T-helper 1 cell treated with Interleukin-12 subunit alpha and Interleukin-12 subunit beta and Interleukin-4 antibody, amounts not matched to agents 30 ng/mL and 1 ng/mL, for 36 hours (primary cell): ENCODE measurements around the gene ACAA2. TPM values are rescaled to one million over a fixed set of nuclear protein-coding genes. Genes with fewer than 3 reads are reported as not detected.
"Not testable (repeated sequence)": the region's sequence is repeated elsewhere in the genome, so short reads cannot be mapped to it uniquely, and the experiment has no call there.

Experiments
- intact Hi-C: fragments of 100-400 bp; cut with micrococcal nuclease; formaldehyde crosslinking; loops from one replicate; pipeline ENCODE4 v1.15.1; 2024
- total RNA-seq: library from RNA; stranded (reverse); gene quantifications from 2 replicates; pipeline ENCODE4 v1.2.3, GENCODE V29; 2022

The ACAA2 gene
- total RNA-seq, 1 donor from 2014 or later: 88.0 TPM

- intact Hi-C loops: loop anchor here (1.0 to 5.0 kb wide), 8 partner anchors 44 to 1883 kb away; partner anchors contain the start of genes CXXC1, ME2, MEX3C and SMAD2
Observed at GRCh38 chr18:49814147-49814499, 790 bp upstream of the ACAA2 start.

- intact Hi-C loops: loop anchor here (1.0 to 5.0 kb wide), 11 partner anchors 25 to 1384 kb away; partner anchors contain the start of genes C18orf32, CTIF, ME2 and MEX3C
Observed at GRCh38 chr18:49813069-49813318, 339 bp downstream of the ACAA2 start.

GRCh38 chr18:49812286-49813068, 856 bp downstream of the ACAA2 start:
- intact Hi-C loops: loop anchor here (1.0 to 5.0 kb wide), 12 partner anchors 8 to 1385 kb away; partner anchors contain the start of genes C18orf32, CTIF, ME2 and MEX3C

- intact Hi-C loops: loop anchor here (5.0 kb wide), 5 partner anchors 496 to 1386 kb away; partner anchors contain the start of genes ME2, MEX3C and SMAD4
Observed at GRCh38 chr18:49811151-49811938, 2.0 kb downstream of the ACAA2 start.

GRCh38 chr18:49808553-49809191, 4.7 kb downstream of the ACAA2 start:
- intact Hi-C loops: not testable (repeated sequence)

DNA sequence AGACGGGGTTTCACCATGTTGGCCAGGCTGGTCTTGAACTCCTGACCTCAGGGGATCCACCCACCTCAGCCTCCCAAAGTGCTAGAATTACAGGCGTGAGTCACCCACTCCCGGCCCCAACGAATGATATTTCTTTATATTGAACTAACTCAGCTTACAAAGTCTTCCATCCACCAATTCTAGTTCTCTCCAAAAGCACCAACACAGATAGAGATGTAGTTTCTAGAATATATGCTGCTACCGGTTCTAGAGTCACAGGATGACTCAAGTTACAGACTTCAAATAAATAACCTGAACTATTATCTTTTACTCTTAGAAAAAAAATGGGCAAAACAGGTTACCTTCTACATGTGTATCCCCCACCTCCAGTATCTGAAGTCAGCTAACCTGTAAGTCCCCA, 9.2 kb downstream of the ACAA2 start:
- intact Hi-C loops: no loop called here

GRCh38 chr18:49802623-49803022, 10.7 kb downstream of the ACAA2 start:
- intact Hi-C loops: no loop called here

GRCh38 chr18:49800491-49800890, 12.8 kb downstream of the ACAA2 start:
- intact Hi-C loops: not testable (repeated sequence)

DNA sequence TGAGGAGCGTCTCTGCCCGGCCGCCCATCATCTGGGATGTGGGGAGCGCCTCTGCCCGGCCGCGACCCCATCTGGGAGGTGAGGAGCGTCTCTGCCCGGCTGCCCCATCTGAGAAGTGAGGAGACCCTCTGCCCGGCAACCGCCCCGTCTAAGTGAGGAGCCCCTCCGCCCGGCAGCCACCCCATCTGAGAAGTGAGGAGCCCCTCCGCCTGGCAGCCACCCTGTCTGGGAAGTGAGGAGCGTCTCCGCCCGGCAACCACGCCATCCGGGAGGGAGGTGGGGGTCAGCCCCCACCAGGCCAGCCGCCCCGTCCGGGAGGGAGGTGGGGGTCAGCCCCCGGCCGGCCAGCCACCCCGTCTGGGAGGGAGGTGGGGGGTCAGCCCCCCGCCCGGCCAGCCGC, 13.5 kb downstream of the ACAA2 start:
- intact Hi-C loops: not testable (repeated sequence)

DNA sequence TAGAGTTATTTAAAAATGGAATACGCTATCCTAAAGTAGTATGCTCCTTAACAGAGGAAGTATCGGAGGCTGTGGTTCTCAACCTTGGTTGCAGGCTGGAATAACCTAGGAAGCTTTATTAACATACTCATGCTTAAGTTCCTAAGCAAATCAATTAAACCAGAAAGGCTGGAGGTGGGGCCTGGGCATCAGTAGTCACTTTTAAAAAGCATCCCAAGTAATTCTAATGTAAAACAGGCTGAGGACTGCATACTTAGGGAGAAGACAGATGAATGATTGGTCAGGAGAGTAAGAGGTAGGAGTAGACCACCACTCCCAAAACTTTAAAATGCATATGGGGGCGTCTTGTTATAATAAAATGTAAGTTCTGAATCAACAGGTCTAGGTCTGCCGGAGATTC, 15.3 kb downstream of the ACAA2 start:
- intact Hi-C loops: no loop called here

DNA sequence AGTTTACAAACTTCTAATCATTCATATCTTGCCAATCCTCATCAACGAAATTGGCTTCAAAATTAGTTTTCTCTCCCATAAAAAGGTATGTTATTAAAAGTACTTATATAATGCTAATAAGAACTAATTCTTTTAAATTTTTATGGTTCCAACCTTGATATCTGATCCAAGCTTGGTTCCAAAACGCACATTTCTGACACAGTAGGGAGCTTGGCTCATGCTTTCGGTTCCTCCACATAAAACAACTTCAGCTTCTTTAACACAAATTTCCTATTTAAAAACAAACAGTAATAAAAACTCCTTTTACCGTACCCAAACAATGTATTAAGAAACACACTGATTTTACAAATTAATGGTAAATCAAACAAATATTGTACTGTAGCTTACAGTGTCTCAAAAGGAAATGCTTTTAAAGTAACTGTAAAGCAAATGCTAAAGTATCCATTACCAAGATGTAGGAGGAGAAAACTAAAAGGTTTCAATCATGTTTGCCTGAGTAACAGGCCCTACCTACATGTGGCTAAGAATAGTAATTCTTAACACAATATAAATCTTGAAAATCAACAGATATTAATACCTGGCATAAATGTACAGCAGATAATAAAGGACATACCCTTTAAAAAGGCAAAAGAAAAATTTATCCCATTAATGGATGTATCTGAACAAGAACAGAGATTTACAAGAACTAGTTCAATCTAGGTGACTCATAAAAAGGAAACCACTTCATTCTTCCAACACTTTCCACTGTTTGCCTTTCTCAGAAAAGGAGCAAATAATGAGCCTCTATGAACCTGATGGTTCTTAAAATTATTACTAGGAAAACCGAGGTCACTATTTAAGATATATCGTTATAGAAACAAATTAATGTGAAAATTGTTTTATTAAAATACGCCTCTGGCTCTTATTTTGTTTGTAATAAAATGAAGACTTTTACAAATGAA, 17.5 kb downstream of the ACAA2 start:
- intact Hi-C loops: no loop called here

DNA sequence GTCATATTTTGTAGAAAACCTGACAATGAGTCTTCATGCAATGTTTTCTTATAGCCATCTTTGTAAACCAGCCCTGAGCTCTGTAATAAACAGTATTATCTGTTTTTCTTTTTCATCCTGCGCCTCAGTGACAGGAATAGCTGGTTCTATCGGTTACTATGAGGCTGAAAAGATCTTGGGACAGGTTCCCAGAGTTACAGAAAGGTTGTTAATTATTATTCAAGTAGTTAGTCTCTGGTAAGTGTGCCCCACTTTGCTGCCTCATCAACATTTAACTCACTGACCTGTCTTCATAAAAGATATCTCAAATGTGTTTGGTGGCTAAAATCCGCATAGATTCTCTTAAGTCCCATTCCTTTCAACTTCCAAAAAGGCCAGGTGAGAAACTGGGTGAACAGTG, 18.6 kb downstream of the ACAA2 start:
- intact Hi-C loops: no loop called here

DNA sequence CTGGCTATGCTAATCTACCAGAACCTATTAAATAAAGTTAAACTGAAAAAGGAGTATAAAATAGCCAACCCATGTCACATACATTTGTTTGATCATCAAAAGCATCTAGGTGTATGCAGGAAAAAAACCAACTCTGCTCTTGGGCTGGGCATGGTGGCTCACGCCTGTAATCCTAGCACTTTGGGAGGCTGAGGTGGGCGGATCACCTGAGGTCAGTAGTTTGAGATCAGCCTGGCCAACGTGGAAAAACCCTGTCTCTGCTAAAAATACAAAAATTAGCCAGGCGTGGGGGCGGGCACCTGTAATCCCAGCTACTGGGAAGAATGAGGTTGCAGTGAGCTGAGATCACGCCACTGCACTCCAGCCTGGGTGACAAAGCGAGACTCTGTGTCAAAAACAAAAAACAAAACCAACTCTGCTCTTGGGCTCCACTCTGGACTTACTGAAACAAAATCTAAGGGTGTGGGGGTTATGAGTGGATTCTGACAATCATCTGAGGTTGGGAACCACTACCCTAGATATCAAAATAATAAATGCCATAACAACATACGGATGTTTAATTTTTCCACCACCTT, 23.7 kb downstream of the ACAA2 start:
- intact Hi-C loops: not testable (repeated sequence)

GRCh38 chr18:49788327-49788898, 24.9 kb downstream of the ACAA2 start:
- intact Hi-C loops: loop anchor here (1.0 kb wide), 2 partner anchors 25 to 32 kb away; partner anchors contain the start of gene ACAA2

- intact Hi-C loops: loop anchor here (2.0 kb wide), 1 partner anchor 73 kb away; no protein-coding TSS in a partner anchor
Observed at GRCh38 chr18:49786019-49786720, 27.2 kb downstream of the ACAA2 start.

DNA sequence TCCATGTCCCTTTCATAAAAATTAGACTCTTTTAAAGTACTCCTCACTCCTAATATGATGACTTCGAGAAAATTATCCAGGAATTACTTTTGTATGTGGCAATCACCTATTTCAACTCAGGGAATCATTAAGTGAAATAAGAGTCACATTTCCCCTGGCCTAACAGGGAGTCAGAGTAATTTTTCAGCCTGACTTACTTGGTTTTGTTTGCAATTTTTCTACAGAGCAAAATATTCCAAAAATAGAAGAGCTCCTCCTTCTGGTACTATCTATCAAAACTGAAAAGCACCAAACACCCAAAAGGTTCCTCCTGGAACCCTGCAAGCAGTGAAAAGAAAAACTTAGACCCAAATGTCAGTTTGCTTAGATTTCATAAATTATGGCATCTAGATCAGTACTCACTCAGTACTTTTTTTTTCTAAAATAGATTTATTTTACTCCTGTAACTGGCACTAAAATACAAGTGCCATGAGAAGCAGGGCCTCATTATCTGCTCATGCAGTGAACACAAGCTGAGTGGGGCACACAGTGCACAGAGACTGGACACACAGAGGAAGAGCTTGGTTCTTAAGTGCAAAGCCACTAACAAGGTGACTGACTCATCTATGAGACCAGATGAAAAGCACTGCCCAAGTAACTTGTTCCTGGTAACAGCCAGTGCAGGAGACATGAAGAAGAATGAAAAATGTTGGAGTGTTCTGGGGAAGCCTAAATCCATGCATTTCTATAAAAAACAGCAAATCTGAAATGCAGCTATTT, 28.7 kb downstream of the ACAA2 start:
- intact Hi-C loops: no loop called here

DNA sequence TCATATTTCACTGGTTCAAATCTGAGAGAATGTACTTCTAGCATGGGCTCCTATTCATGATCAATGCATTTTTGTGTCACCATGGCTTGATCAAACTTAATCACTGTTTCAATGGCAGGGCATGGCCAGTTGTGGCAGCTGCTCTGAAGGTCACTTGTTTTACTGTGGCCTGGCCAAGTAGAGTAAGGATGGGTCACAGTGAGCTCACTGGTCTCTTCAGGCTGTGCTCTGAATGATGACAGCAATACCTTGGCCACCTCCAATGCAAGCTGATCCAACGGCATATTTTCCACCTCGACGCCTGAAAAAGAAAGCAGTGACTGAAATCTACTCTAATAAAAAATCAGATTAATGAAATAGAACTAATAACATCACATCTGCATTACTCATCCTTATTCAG, 29.7 kb downstream of the ACAA2 start:
- intact Hi-C loops: not testable (repeated sequence)

DNA sequence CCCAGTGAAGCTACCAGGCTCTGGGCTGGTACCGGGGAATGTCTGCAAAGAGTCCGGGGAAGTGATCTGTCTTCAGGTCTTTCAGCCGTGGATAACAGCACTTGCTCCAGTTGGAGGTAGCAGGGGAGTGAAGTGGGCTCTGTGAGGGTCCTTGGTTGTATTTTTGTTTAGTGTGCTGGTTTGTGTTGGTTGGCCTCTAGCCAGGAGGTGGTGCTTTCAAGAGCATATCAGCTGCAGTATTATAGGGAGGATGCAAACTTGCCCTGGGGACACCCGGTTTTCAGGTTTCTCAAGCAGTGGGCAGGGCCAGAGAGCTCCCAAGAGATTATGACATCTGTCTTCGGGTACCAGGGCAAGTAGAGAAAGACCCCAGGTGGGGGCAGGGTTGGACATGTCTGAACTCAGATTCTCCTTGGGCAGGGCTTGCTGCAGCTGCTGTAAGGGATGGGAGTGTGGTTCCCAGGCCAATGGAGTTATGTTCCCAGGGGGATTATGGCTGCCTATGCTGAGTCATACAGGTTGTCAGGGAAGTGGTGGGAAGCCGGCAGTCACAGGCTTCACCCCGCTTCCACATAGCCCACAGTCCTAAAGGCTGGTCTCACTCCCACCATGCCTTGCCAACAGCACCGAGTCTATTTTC, 34.4 kb downstream of the ACAA2 start:
- intact Hi-C loops: no loop called here
